Uterus (tissue), 2 donors: ENCODE measurements around the gene CD5L.

Experiments
- CTCF ChIP-seq, 4 experiments: fragments of 200-600 bp in 2 of 4; fragments of 450-650 bp in 2 of 4; sonication (generic) in 2 of 4; IDR thresholded peaks; one replicate each; pipeline ENCODE4 v1.5.1; 2016 to 2019; ENCODE audit warnings: antibody characterized with exemption in 4 of 4, mild to moderate bottlenecking in 2 of 4, moderate library complexity in 1 of 4
- POLR2A ChIP-seq, 2 donors: fragments of 450-650 bp; IDR thresholded peaks; one replicate each; pipeline ENCODE4 v1.6.1; 2016; ENCODE audit warnings: antibody characterized with exemption in 2 of 2, mild to moderate bottlenecking in 1 of 2, moderate library complexity in 1 of 2

- TF ChIP-seq CTCF (IDR thresholded peaks at IDR 0.05) (no peak), POLR2A (IDR thresholded peaks at IDR 0.05) (no peak)
Observed at GRCh38 chr1:157799996-157800395, 41.6 kb downstream of the CD5L start.
